GM23338 (cell line): ENCODE data around the gene NRL. TPM values are rescaled to one million over a fixed set of nuclear protein-coding genes. Genes with fewer than 3 reads are reported as not detected.

Experiments used
- ATAC-seq: fragments of 200-7000 bp; cut with Tn5 transposase; 3 replicates; pipeline ENCODE4 v1.9.1; 2020
- DNase-seq: peaks from one replicate; pipeline ENCODE4 v3.0.0-alpha.2; 2015; ENCODE audit warnings: low spot score
- H2AFZ ChIP-seq: fragments of 200-600 bp; sonication (generic); 2 replicates; pipeline ENCODE4 v1.8.0; 2016; ENCODE audit warnings: antibody characterized with exemption, mild to moderate bottlenecking, moderate library complexity
- H3F3A ChIP-seq: fragments of 200-600 bp; sonication (generic); replicated peaks from 2 replicates; pipeline ENCODE4 v1.8.0; 2017; ENCODE audit warnings: antibody characterized with exemption, mixed run types, low read depth
- H3K27ac ChIP-seq: fragments of 200-600 bp; sonication (generic); 2 replicates; pipeline ENCODE4 v1.6.1; 2016; ENCODE audit warnings: low read depth
- H3K27me3 ChIP-seq: fragments of 200-600 bp; sonication (generic); 2 replicates; pipeline ENCODE4 v1.8.0; 2016; ENCODE audit warnings: mild to moderate bottlenecking, mixed run types, moderate library complexity; ENCODE audit not compliant: insufficient read depth
- H3K36me3 ChIP-seq: fragments of 200-600 bp; sonication (generic); 2 replicates; pipeline ENCODE4 v1.8.0; 2016; ENCODE audit warnings: mild to moderate bottlenecking; ENCODE audit not compliant: insufficient read depth
- H3K4me1 ChIP-seq: fragments of 200-600 bp; sonication (generic); 2 replicates; pipeline ENCODE4 v1.8.0; 2016; ENCODE audit warnings: mild to moderate bottlenecking, moderate library complexity; ENCODE audit not compliant: insufficient read depth
- H3K4me2 ChIP-seq: fragments of 200-600 bp; sonication (generic); 2 replicates; pipeline ENCODE4 v1.7.1; 2017; ENCODE audit warnings: mixed run types
- H3K4me3 ChIP-seq: fragments of 200-600 bp; sonication (generic); 2 replicates; pipeline ENCODE4 v1.6.1; 2016; ENCODE audit warnings: mixed run types
- H3K79me2 ChIP-seq: fragments of 200-600 bp; sonication (generic); replicated peaks from 2 replicates; pipeline ENCODE4 v1.8.0; 2017; ENCODE audit warnings: mild to moderate bottlenecking; ENCODE audit not compliant: insufficient read depth
- H3K9me2 ChIP-seq: fragments of 200-600 bp; sonication (generic); 2 replicates; pipeline ENCODE4 v1.8.0; 2017; ENCODE audit not compliant: insufficient read depth
- H4K20me1 ChIP-seq: fragments of 200-600 bp; sonication (generic); replicated peaks from 2 replicates; pipeline ENCODE4 v1.8.0; 2017; ENCODE audit warnings: mild to moderate bottlenecking; ENCODE audit not compliant: insufficient read depth
- H3K27ac Mint-ChIP-seq: 2 replicates; pipeline ENCODE4 v1.8.0; 2020; ENCODE audit warnings: inconsistent platforms, mild to moderate bottlenecking, moderate library complexity, mixed read lengths
- H3K27me3 Mint-ChIP-seq: 3 replicates; pipeline ENCODE4 v1.8.0; 2022; ENCODE audit warnings: low read depth, mild to moderate bottlenecking, moderate library complexity, mixed read lengths, inconsistent platforms; ENCODE audit not compliant: insufficient read depth, poor library complexity
- H3K36me3 Mint-ChIP-seq: 3 replicates; pipeline ENCODE4 v1.8.0; 2021; ENCODE audit warnings: low read depth, mild to moderate bottlenecking, inconsistent platforms, moderate library complexity, mixed read lengths
- H3K4me1 Mint-ChIP-seq: 3 replicates; pipeline ENCODE4 v1.8.0; 2020; ENCODE audit warnings: mild to moderate bottlenecking, inconsistent platforms, mixed read lengths
- H3K4me3 Mint-ChIP-seq: 3 replicates; pipeline ENCODE4 v1.8.0; 2021; ENCODE audit warnings: moderate library complexity, mild to moderate bottlenecking, inconsistent platforms, mixed read lengths
- H3K9me3 Mint-ChIP-seq: 3 replicates; pipeline ENCODE4 v1.8.0; 2020; ENCODE audit warnings: moderate library complexity, mild to moderate bottlenecking, inconsistent platforms, mixed read lengths
- CREB1 ChIP-seq: fragments of 250-450 bp; sonication (Bioruptor Pico); IDR thresholded peaks from 2 replicates; pipeline ENCODE4 v1.5.0; 2020; ENCODE audit warnings: low read depth, mild to moderate bottlenecking, moderate library complexity
- EZH2phosphoT487 ChIP-seq: fragments of 200-600 bp; sonication (generic); IDR thresholded peaks from one replicate; pipeline ENCODE4 v1.8.1; 2018; ENCODE audit warnings: antibody characterized with exemption; ENCODE audit not compliant: unreplicated experiment
- NANOG ChIP-seq: IDR thresholded peaks from 2 replicates; pipeline ENCODE4 v1.6.1; 2016; ENCODE audit warnings: antibody characterized with exemption, borderline replicate concordance
- POLR2AphosphoS5 ChIP-seq: IDR thresholded peaks from 2 replicates; pipeline ENCODE4 v1.6.1; 2016; ENCODE audit warnings: antibody characterized with exemption, low read depth
- ZNF114 ChIP-seq: fragments of 250-450 bp; sonication (Bioruptor Pico); IDR thresholded peaks from 2 replicates; pipeline ENCODE4 v1.5.0; 2020; ENCODE audit warnings: mild to moderate bottlenecking, moderate library complexity
- ZNF331 ChIP-seq: fragments of 250-450 bp; sonication (Bioruptor Pico); IDR thresholded peaks from 2 replicates; pipeline ENCODE4 v1.5.0; 2020; ENCODE audit warnings: low read depth, mild to moderate bottlenecking, moderate library complexity
- polyA plus RNA-seq: library from polyadenylated mRNA; unstranded; fragments of >200 nt; fragmentation: Nextera tagmentation; extraction: Ambion mirVana; gene quantifications from 2 replicates; pipeline ENCODE4 v1.2.1, GENCODE V29; 2016
- total RNA-seq: library from RNA; depleted of rRNA; stranded (reverse); fragments of >200 nt; shearing (Covaris generic); gene quantifications from 2 replicates; pipeline ENCODE4 v1.2.3, GENCODE V29; 2014
- TF ChIP-seq, protein P1 (sequence below): IDR thresholded peaks from 2 replicates; pipeline ENCODE4 v1.6.1; 2016; ENCODE audit warnings: antibody characterized with exemption
- TF ChIP-seq, protein P2 (sequence below): IDR thresholded peaks from one replicate; pipeline ENCODE4 v1.6.1; 2018; ENCODE audit warnings: antibody characterized with exemption; ENCODE audit not compliant: unreplicated experiment
- TF ChIP-seq, protein P3 (sequence below), 2 experiments: fragments of 200-600 bp in 1 of 2; sonication (generic) in 1 of 2; conservative IDR thresholded peaks; 2 replicates each; pipeline versions ENCODE4 v1.5.1 to v1.6.1; 2016 to 2017; ENCODE audit warnings: antibody characterized with exemption in 2 of 2, low read depth in 2 of 2, mild to moderate bottlenecking in 2 of 2, moderate library complexity in 1 of 2

NRL gene
- total and polyA plus RNA-seq, 2 experiments from 2014 or later = 1.8 to 2.2 TPM

DNA sequence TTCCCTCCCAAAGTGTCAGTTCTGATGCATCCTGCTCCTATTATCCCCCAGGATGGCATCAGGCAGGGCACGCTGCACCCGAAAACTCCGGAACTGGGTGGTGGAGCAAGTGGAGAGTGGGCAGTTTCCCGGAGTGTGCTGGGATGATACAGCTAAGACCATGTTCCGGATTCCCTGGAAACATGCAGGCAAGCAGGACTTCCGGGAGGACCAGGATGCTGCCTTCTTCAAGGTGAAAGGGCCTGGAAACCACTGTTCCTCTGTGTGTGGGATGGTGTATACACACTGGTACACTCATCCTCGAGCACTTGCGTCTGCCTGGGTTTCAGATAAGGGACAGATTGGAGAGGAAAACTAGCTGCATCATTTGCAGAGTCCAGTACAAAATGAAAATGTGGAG lies 47.3 kb upstream of the NRL start (continued):
- TF ChIP-seq, protein P1, sequence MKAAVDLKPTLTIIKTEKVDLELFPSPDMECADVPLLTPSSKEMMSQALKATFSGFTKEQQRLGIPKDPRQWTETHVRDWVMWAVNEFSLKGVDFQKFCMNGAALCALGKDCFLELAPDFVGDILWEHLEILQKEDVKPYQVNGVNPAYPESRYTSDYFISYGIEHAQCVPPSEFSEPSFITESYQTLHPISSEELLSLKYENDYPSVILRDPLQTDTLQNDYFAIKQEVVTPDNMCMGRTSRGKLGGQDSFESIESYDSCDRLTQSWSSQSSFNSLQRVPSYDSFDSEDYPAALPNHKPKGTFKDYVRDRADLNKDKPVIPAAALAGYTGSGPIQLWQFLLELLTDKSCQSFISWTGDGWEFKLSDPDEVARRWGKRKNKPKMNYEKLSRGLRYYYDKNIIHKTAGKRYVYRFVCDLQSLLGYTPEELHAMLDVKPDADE = no peak
- TF ChIP-seq, protein P2, sequence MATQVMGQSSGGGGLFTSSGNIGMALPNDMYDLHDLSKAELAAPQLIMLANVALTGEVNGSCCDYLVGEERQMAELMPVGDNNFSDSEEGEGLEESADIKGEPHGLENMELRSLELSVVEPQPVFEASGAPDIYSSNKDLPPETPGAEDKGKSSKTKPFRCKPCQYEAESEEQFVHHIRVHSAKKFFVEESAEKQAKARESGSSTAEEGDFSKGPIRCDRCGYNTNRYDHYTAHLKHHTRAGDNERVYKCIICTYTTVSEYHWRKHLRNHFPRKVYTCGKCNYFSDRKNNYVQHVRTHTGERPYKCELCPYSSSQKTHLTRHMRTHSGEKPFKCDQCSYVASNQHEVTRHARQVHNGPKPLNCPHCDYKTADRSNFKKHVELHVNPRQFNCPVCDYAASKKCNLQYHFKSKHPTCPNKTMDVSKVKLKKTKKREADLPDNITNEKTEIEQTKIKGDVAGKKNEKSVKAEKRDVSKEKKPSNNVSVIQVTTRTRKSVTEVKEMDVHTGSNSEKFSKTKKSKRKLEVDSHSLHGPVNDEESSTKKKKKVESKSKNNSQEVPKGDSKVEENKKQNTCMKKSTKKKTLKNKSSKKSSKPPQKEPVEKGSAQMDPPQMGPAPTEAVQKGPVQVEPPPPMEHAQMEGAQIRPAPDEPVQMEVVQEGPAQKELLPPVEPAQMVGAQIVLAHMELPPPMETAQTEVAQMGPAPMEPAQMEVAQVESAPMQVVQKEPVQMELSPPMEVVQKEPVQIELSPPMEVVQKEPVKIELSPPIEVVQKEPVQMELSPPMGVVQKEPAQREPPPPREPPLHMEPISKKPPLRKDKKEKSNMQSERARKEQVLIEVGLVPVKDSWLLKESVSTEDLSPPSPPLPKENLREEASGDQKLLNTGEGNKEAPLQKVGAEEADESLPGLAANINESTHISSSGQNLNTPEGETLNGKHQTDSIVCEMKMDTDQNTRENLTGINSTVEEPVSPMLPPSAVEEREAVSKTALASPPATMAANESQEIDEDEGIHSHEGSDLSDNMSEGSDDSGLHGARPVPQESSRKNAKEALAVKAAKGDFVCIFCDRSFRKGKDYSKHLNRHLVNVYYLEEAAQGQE = no peak
- TF ChIP-seq NANOG (no peak), ZNF114 (CRISPR knock-in tag) (no peak), EZH2phosphoT487 (no peak), CREB1 (CRISPR knock-in tag) (no peak), ZNF331 (CRISPR knock-in tag) (no peak)

DNA sequence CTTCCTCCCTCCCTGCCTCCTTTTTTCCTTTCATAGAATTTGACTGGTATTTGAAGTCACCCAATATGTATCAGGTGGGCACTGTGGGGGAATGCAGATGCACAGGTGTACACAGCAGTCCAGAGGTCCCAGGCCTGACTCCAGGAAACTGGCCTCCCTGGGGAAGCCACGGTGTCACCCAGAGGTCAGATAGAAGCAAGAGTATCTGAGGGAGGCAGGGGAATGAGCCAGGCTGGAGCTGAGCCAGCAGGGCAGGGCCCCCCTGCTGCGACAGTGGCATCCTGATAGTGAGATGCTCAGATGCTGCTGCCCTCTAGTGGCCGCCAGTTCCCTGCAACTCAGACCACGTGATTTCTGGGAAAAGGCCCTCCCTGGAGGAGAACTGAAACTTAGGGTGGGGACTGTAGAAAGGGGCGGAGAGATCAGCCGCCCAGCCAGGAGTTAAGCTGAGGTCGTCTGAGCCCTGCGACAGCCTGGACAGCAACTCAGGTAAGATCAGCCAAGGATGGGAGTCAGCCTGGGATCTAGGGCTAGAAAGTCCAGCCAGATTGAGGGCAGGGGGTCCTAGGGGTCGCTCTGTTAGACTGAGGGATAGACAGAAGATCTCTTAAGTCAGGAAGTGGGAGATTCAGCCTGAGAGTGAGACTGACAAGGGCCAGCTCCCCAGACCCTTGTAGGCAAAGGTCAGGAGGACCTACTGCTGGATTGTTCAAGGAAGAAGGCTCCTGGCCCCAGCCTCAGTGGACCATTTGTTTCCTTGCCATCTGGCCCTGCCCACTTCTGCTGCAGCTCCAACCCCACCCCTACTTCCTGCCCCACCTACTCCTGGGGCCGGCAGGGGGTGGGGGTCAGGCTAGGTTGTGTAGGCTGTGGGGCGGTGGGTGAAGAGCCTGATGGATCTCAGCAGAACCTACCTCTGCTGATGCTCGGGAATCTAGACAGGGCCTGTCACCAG lies 46.4 kb upstream of the NRL start, which contains the start of gene IRF9:
Gene IRF9 (plus strand): TSS at position 416 of the 955 bp plus-strand sequence. CDS start 880 bp downstream, outside the sequence.
- DNase-seq = peak; percentile 99
- H3K27me3 ChIP-seq = no peaks in the 10 kb centered on the region
- peak within 1 kb of the TSS; percentile 69 for H3K4me3 Mint-ChIP-seq
- H3K27me3 Mint-ChIP-seq = peaks cover 4% of the 10 kb centered on the region
- H3K9me3 Mint-ChIP-seq = no peaks in the 10 kb centered on the region
- peak within 1 kb of the TSS; percentile 43 for H3K4me3 ChIP-seq
- H3K36me3 Mint-ChIP-seq = peaks cover 58% of the 10 kb centered on the region
- H3K9me2 ChIP-seq = no peaks in the 10 kb centered on the region
- H3K4me1 Mint-ChIP-seq = peaks cover 9% of the 10 kb centered on the region
- H3K79me2 ChIP-seq = no peaks in the 10 kb centered on the region
- peak; percentile 96 for ATAC-seq
- TF ChIP-seq ZNF114 (CRISPR knock-in tag) (no peak), CREB1 (CRISPR knock-in tag) (no peak), NANOG (no peak), POLR2AphosphoS5 (peak; percentile 55)
- TF ChIP-seq, protein P2 = peak; percentile 37
- TF ChIP-seq, protein P3, sequence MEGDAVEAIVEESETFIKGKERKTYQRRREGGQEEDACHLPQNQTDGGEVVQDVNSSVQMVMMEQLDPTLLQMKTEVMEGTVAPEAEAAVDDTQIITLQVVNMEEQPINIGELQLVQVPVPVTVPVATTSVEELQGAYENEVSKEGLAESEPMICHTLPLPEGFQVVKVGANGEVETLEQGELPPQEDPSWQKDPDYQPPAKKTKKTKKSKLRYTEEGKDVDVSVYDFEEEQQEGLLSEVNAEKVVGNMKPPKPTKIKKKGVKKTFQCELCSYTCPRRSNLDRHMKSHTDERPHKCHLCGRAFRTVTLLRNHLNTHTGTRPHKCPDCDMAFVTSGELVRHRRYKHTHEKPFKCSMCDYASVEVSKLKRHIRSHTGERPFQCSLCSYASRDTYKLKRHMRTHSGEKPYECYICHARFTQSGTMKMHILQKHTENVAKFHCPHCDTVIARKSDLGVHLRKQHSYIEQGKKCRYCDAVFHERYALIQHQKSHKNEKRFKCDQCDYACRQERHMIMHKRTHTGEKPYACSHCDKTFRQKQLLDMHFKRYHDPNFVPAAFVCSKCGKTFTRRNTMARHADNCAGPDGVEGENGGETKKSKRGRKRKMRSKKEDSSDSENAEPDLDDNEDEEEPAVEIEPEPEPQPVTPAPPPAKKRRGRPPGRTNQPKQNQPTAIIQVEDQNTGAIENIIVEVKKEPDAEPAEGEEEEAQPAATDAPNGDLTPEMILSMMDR (conservative IDR thresholded peaks at IDR 0.05; ENCODE audit: low read depth in 2 of 2) = peak; percentile 92 to 98
- no peak within 1 kb of the TSS for H2AFZ ChIP-seq
- no peak within 1 kb of the TSS for H3K27ac ChIP-seq
- H3K4me1 ChIP-seq = peaks cover 11% of the 10 kb centered on the region
- peak within 1 kb of the TSS; percentile 47; the same call in 1 of the 2 replicates for H3K27ac Mint-ChIP-seq
- H3K4me2 ChIP-seq = peak within 1 kb of the TSS; percentile 73
- H4K20me1 ChIP-seq = peaks cover 3% of the 10 kb centered on the region; the same call in 1 of the 2 replicates
- peaks cover 12% of the 10 kb centered on the region; the same call in 1 of the 2 replicates for H3F3A ChIP-seq
- 0 out of 2 replicates have a peak, but pooled peaks cover 5% of the 10 kb centered on the region for H3K36me3 ChIP-seq
